GM18499 (cell line): ENCODE measurements around the gene HTRA3.
"Not testable (repeated sequence)": the region's sequence is repeated elsewhere in the genome, so short reads cannot be mapped to it uniquely, and the experiment has no call there.

ENCODE experiments used
- ATAC-seq: cut with Tn5 transposase; IDR thresholded peaks from one replicate; pipeline ENCODE4 v1.9.1; 2021; ENCODE audit warnings: moderate number of reproducible peaks; ENCODE audit not compliant: insufficient read depth, unreplicated experiment

The HTRA3 gene

GRCh38 chr4:8336412-8337075, 67.0 kb downstream of the HTRA3 start:
- ATAC-seq = no peak

- ATAC-seq = no peak
Measured at GRCh38 chr4:8338351-8338961, 68.9 kb downstream of the HTRA3 start.

- ATAC-seq = no peak
Measured at GRCh38 chr4:8340781-8341241, 71.3 kb downstream of the HTRA3 start.

GRCh38 chr4:8341281-8341680, 71.7 kb downstream of the HTRA3 start:
- ATAC-seq = not testable (repeated sequence)

- ATAC-seq = no peak
Measured at GRCh38 chr4:8341691-8342090, 72.1 kb downstream of the HTRA3 start.

GRCh38 chr4:8342651-8343261, 73.2 kb downstream of the HTRA3 start:
- no peak for ATAC-seq

GRCh38 chr4:8343262-8343966, 73.9 kb downstream of the HTRA3 start:
- no peak for ATAC-seq

GRCh38 chr4:8343967-8344331, 74.4 kb downstream of the HTRA3 start:
- no peak for ATAC-seq

GRCh38 chr4:8344377-8344776, 74.8 kb downstream of the HTRA3 start:
- no peak for ATAC-seq

GRCh38 chr4:8345053-8345945, 75.7 kb downstream of the HTRA3 start:
- no peak for ATAC-seq

- ATAC-seq = no peak
Measured at GRCh38 chr4:8345946-8346814, 76.6 kb downstream of the HTRA3 start.

- ATAC-seq = no peak
Measured at GRCh38 chr4:8346838-8347605, 77.5 kb downstream of the HTRA3 start.

- ATAC-seq = no peak
Measured at GRCh38 chr4:8347660-8348059, 78.1 kb downstream of the HTRA3 start.

GRCh38 chr4:8348071-8348470, 78.5 kb downstream of the HTRA3 start:
- no peak for ATAC-seq

- ATAC-seq = not testable (repeated sequence)
Measured at GRCh38 chr4:8349236-8349635, 79.7 kb downstream of the HTRA3 start.

- no peak for ATAC-seq
Measured at GRCh38 chr4:8349664-8350236, 80.2 kb downstream of the HTRA3 start.

- no peak for ATAC-seq
Measured at GRCh38 chr4:8350352-8350751, 80.8 kb downstream of the HTRA3 start.

- no peak for ATAC-seq
Measured at GRCh38 chr4:8350841-8351461, 81.4 kb downstream of the HTRA3 start.
